Skeletal muscle satellite cell (primary cell): Measurements from ENCODE around the gene DET1.

Source experiments
- H3K27me3 ChIP-seq: 2 replicates; pipeline ENCODE4 v1.7.0; 2013; ENCODE audit warnings: low read length; ENCODE audit not compliant: control insufficient read depth, insufficient read depth
- H3K36me3 ChIP-seq: 2 replicates; pipeline ENCODE4 v1.7.0; 2013; ENCODE audit warnings: mild to moderate bottlenecking, control low read depth, low read length; ENCODE audit not compliant: insufficient read depth
- H3K4me1 ChIP-seq: 2 replicates; pipeline ENCODE4 v1.7.0; 2013; ENCODE audit warnings: low read length; ENCODE audit not compliant: control insufficient read depth, insufficient read depth
- H3K4me2 ChIP-seq: 2 replicates; pipeline ENCODE4 v1.7.0; 2013; ENCODE audit warnings: mild to moderate bottlenecking, low read length
- H3K4me3 ChIP-seq: 2 replicates; pipeline ENCODE4 v1.7.0; 2013; ENCODE audit warnings: low read length
- H3K9ac ChIP-seq: 2 replicates; pipeline ENCODE4 v1.7.0; 2013; ENCODE audit warnings: mild to moderate bottlenecking, low read depth, low read length, moderate library complexity
- H3K9me3 ChIP-seq: replicated peaks from 2 replicates; pipeline ENCODE4 v1.7.0; 2013; ENCODE audit warnings: mild to moderate bottlenecking, control low read depth, low read length

DET1 gene

GRCh38 chr15:88490036-88490435, 56.4 kb downstream of the DET1 start:
- H3K36me3 ChIP-seq, result no peaks in the 10 kb centered on the region
- H3K4me2 ChIP-seq, result no peak overlapping the region
- peaks cover 6% of the 10 kb centered on the region for H3K4me1 ChIP-seq
- H3K27me3 ChIP-seq, result no peaks in the 10 kb centered on the region
- H3K9ac ChIP-seq, result no peak overlapping the region
- H3K4me3 ChIP-seq, result no peak overlapping the region
- no peaks in the 10 kb centered on the region for H3K9me3 ChIP-seq

- no peaks in the 10 kb centered on the region for H3K36me3 ChIP-seq
- no peak overlapping the region for H3K9ac ChIP-seq
- H3K4me2 ChIP-seq, result no peak overlapping the region
- no peak overlapping the region for H3K4me3 ChIP-seq
- no peaks in the 10 kb centered on the region for H3K27me3 ChIP-seq
- H3K4me1 ChIP-seq, result peaks cover 10% of the 10 kb centered on the region
- no peaks in the 10 kb centered on the region for H3K9me3 ChIP-seq
Observed at GRCh38 chr15:88489321-88489720, 57.2 kb downstream of the DET1 start.

- Histone ChIP-seq H3K9ac (no peak overlapping the region), H3K27me3 (no peaks in the 10 kb centered on the region), H3K36me3 (no peaks in the 10 kb centered on the region), H3K4me3 (no peak overlapping the region), H3K4me1 (peaks cover 10% of the 10 kb centered on the region), H3K9me3 (no peaks in the 10 kb centered on the region), H3K4me2 (no peak overlapping the region)
Observed at GRCh38 chr15:88487796-88488523, 58.5 kb downstream of the DET1 start.

GRCh38 chr15:88487178-88487795, 59.2 kb downstream of the DET1 start:
- Histone ChIP-seq H3K9me3 (no peaks in the 10 kb centered on the region), H3K4me1 (peaks cover 10% of the 10 kb centered on the region), H3K4me2 (no peak overlapping the region), H3K9ac (no peak overlapping the region), H3K4me3 (no peak overlapping the region), H3K36me3 (no peaks in the 10 kb centered on the region), H3K27me3 (no peaks in the 10 kb centered on the region)

GRCh38 chr15:88484682-88485331, 61.7 kb downstream of the DET1 start:
- peaks cover 10% of the 10 kb centered on the region for H3K4me1 ChIP-seq
- no peaks in the 10 kb centered on the region for H3K36me3 ChIP-seq
- H3K4me3 ChIP-seq, result no peak overlapping the region
- H3K9ac ChIP-seq, result no peak overlapping the region
- H3K27me3 ChIP-seq, result no peaks in the 10 kb centered on the region
- no peaks in the 10 kb centered on the region for H3K9me3 ChIP-seq
- H3K4me2 ChIP-seq, result no peak overlapping the region

- no peak overlapping the region for H3K9ac ChIP-seq
- peaks cover 19% of the 10 kb centered on the region for H3K36me3 ChIP-seq
- H3K4me3 ChIP-seq, result no peak overlapping the region
- no peak overlapping the region for H3K4me2 ChIP-seq
- H3K27me3 ChIP-seq, result no peaks in the 10 kb centered on the region
- H3K9me3 ChIP-seq, result no peaks in the 10 kb centered on the region
- H3K4me1 ChIP-seq, result peaks cover 7% of the 10 kb centered on the region
Observed at GRCh38 chr15:88482263-88482662, 64.2 kb downstream of the DET1 start.

- no peaks in the 10 kb centered on the region for H3K9me3 ChIP-seq
- no peak overlapping the region for H3K9ac ChIP-seq
- H3K4me2 ChIP-seq, result no peak overlapping the region
- peaks cover 5% of the 10 kb centered on the region for H3K4me1 ChIP-seq
- peaks cover 30% of the 10 kb centered on the region for H3K36me3 ChIP-seq
- no peaks in the 10 kb centered on the region for H3K27me3 ChIP-seq
- no peak overlapping the region for H3K4me3 ChIP-seq
Observed at GRCh38 chr15:88480981-88481380, 65.5 kb downstream of the DET1 start.

- no peak overlapping the region for H3K9ac ChIP-seq
- H3K27me3 ChIP-seq, result no peaks in the 10 kb centered on the region
- no peaks in the 10 kb centered on the region for H3K4me1 ChIP-seq
- H3K4me2 ChIP-seq, result no peak overlapping the region
- no peak overlapping the region for H3K4me3 ChIP-seq
- no peaks in the 10 kb centered on the region for H3K9me3 ChIP-seq
- H3K36me3 ChIP-seq, result peaks cover 39% of the 10 kb centered on the region
Observed at GRCh38 chr15:88479169-88479568, 67.3 kb downstream of the DET1 start.

GRCh38 chr15:88477904-88478303, 68.6 kb downstream of the DET1 start:
- Histone ChIP-seq H3K36me3 (peaks cover 45% of the 10 kb centered on the region), H3K9me3 (no peaks in the 10 kb centered on the region), H3K9ac (no peak overlapping the region), H3K4me3 (no peak overlapping the region), H3K4me1 (no peaks in the 10 kb centered on the region), H3K27me3 (no peaks in the 10 kb centered on the region), H3K4me2 (no peak overlapping the region)

- Histone ChIP-seq H3K4me2 (no peak overlapping the region), H3K9me3 (no peaks in the 10 kb centered on the region), H3K4me1 (no peaks in the 10 kb centered on the region), H3K36me3 (peaks cover 45% of the 10 kb centered on the region), H3K27me3 (no peaks in the 10 kb centered on the region), H3K4me3 (no peak overlapping the region), H3K9ac (no peak overlapping the region)
Observed at GRCh38 chr15:88477126-88477525, 69.4 kb downstream of the DET1 start.

- H3K9me3 ChIP-seq, result no peaks in the 10 kb centered on the region
- H3K36me3 ChIP-seq, result peaks cover 45% of the 10 kb centered on the region
- H3K27me3 ChIP-seq, result no peaks in the 10 kb centered on the region
- no peak overlapping the region for H3K9ac ChIP-seq
- H3K4me3 ChIP-seq, result no peak overlapping the region
- H3K4me1 ChIP-seq, result no peaks in the 10 kb centered on the region
- no peak overlapping the region for H3K4me2 ChIP-seq
Observed at GRCh38 chr15:88476635-88477060, 69.8 kb downstream of the DET1 start.
